IMR-90 (cell line): ENCODE data around the gene PRKAB1. TPM values are rescaled to one million over a fixed set of nuclear protein-coding genes. Genes with fewer than 3 reads are reported as not detected.

Experiments
- ATAC-seq: fragments of 200-7000 bp; cut with Tn5 transposase; 2 replicates; pipeline ENCODE4 v1.9.1; 2020; ENCODE audit warnings: low read depth, mild to moderate bottlenecking, moderate library complexity
- BruUV-seq: library from RNA; stranded (reverse); fragments of 400-500 nt; replicated peaks from 2 replicates; lab custom pipeline; 2021; lab: Mats Ljungman, UMichigan
- CTCF ChIA-PET: fragments of 300-600 bp; formaldehyde crosslinking; extraction: SDS; loops from one replicate; lab custom pipeline; 2021; ENCODE audit warnings: antibody characterized with exemption; lab: Yijun Ruan, JAX
- POLR2A ChIA-PET: fragments of 300-600 bp; sonication (Branson Sonifier 250); formaldehyde crosslinking; loops from one replicate; lab custom pipeline; 2022; ENCODE audit warnings: antibody characterized with exemption; ENCODE audit not compliant: unreplicated experiment; lab: Charles Lee
- DNase-seq: peaks from one replicate; pipeline ENCODE4 v3.0.0; 2013
- H2AFZ ChIP-seq: replicated peaks from 2 replicates; pipeline ENCODE3; 2013; ENCODE audit warnings: low read length, mild to moderate bottlenecking; ENCODE audit not compliant: poor library complexity
- H2AK5ac ChIP-seq: 2 replicates; pipeline ENCODE4 v1.6.1; 2013; ENCODE audit warnings: low read depth, low read length, inconsistent platforms
- H2AK9ac ChIP-seq: replicated peaks from 2 replicates; pipeline ENCODE3; 2013; ENCODE audit warnings: mild to moderate bottlenecking, low read depth, low read length, moderate library complexity; ENCODE audit not compliant: poor library complexity
- H2BK120ac ChIP-seq: 2 replicates; pipeline ENCODE4 v1.6.1; 2013; ENCODE audit warnings: low read depth, low read length, inconsistent platforms
- H2BK15ac ChIP-seq: 3 replicates; pipeline ENCODE4 v1.6.1; 2013; ENCODE audit warnings: low read depth, low read length, inconsistent platforms
- H2BK20ac ChIP-seq: 2 replicates; pipeline ENCODE4 v1.6.1; 2013; ENCODE audit warnings: low read depth, mild to moderate bottlenecking, inconsistent platforms, low read length, moderate library complexity
- H2BK5ac ChIP-seq: 2 replicates; pipeline ENCODE4 v1.6.1; 2013; ENCODE audit warnings: mild to moderate bottlenecking, low read depth, low read length, inconsistent platforms; ENCODE audit not compliant: poor library complexity, severe bottlenecking
- H3K14ac ChIP-seq: replicated peaks from 2 replicates; pipeline ENCODE4 v1.6.1; 2013; ENCODE audit warnings: low read depth, low read length, inconsistent platforms
- H3K18ac ChIP-seq: 2 replicates; pipeline ENCODE4 v1.6.1; 2013; ENCODE audit warnings: low read depth, low read length, control low read depth
- H3K23ac ChIP-seq: 2 replicates; pipeline ENCODE4 v1.6.1; 2013; ENCODE audit warnings: low read depth, low read length, inconsistent platforms
- H3K27ac ChIP-seq: 2 replicates; pipeline ENCODE4 v1.5.1; 2013; ENCODE audit warnings: mild to moderate bottlenecking, control low read depth, low read length; ENCODE audit not compliant: insufficient read depth
- H3K27me3 ChIP-seq: 2 replicates; pipeline ENCODE4 v1.6.1; 2013; ENCODE audit warnings: low read length; ENCODE audit not compliant: control insufficient read depth, insufficient read depth
- H3K36me3 ChIP-seq: 2 replicates; pipeline ENCODE4 v1.6.1; 2013; ENCODE audit warnings: low read length, mixed read lengths; ENCODE audit not compliant: control insufficient read depth, insufficient read depth
- H3K4ac ChIP-seq: 2 replicates; pipeline ENCODE4 v1.6.1; 2013; ENCODE audit warnings: low read depth, low read length, inconsistent platforms
- H3K4me1 ChIP-seq: 2 replicates; pipeline ENCODE4 v1.6.1; 2013; ENCODE audit warnings: low read length, mixed read lengths; ENCODE audit not compliant: control insufficient read depth, insufficient read depth
- H3K4me2 ChIP-seq: 2 replicates; pipeline ENCODE4 v1.6.1; 2013; ENCODE audit warnings: low read depth, mild to moderate bottlenecking, control low read depth, low read length, moderate library complexity
- H3K4me3 ChIP-seq: 2 replicates; pipeline ENCODE4 v1.5.1; 2013; ENCODE audit warnings: low read depth, mild to moderate bottlenecking, control low read depth, low read length, moderate library complexity; ENCODE audit not compliant: insufficient read depth
- H3K56ac ChIP-seq: 2 replicates; pipeline ENCODE4 v1.6.1; 2013; ENCODE audit warnings: low read length, inconsistent platforms; ENCODE audit not compliant: insufficient read depth; ENCODE audit errors: extremely low read depth
- H3K79me1 ChIP-seq, 2 experiments: 2 replicates each; pipeline ENCODE4 v1.6.1; 2013; ENCODE audit warnings: low read length in 2 of 2, inconsistent platforms in 1 of 2, low read depth in 1 of 2
- H3K9ac ChIP-seq: 2 replicates; pipeline ENCODE4 v1.6.1; 2013; ENCODE audit warnings: low read depth, low read length, control low read depth
- H3K9me1 ChIP-seq: 2 replicates; pipeline ENCODE4 v1.6.1; 2013; ENCODE audit warnings: low read length, inconsistent platforms; ENCODE audit not compliant: insufficient read depth
- H3K9me3 ChIP-seq: 2 replicates; pipeline ENCODE4 v1.6.1; 2013; ENCODE audit warnings: low read length; ENCODE audit not compliant: control insufficient read depth, insufficient read depth
- H4K20me1 ChIP-seq: 2 replicates; pipeline ENCODE4 v1.6.1; 2013; ENCODE audit warnings: low read length, inconsistent platforms; ENCODE audit not compliant: insufficient read depth
- H4K5ac ChIP-seq: 2 replicates; pipeline ENCODE4 v1.6.1; 2013; ENCODE audit warnings: mild to moderate bottlenecking, low read depth, low read length, control low read depth
- H4K8ac ChIP-seq, 2 experiments: 2 replicates each; pipeline ENCODE4 v1.6.1; 2013; ENCODE audit warnings: low read depth in 2 of 2, low read length in 2 of 2, control low read depth in 1 of 2, inconsistent platforms in 1 of 2
- H4K91ac ChIP-seq: 2 replicates; pipeline ENCODE4 v1.6.1; 2013; ENCODE audit warnings: low read depth, low read length, inconsistent platforms; ENCODE audit not compliant: insufficient read depth
- BHLHE40 ChIP-seq: fragments of 150-350 bp; IDR thresholded peaks from 2 replicates; pipeline ENCODE4 v1.6.1; 2016; ENCODE audit warnings: mild to moderate bottlenecking, low read depth, low read length
- CEBPB ChIP-seq: IDR thresholded peaks from 2 replicates; pipeline ENCODE4 v1.6.1; 2012; ENCODE audit warnings: low read depth, low read length, improper control_type of control experiment
- CHD1 ChIP-seq: IDR thresholded peaks from 2 replicates; pipeline ENCODE4 v1.6.1; 2012; ENCODE audit warnings: low read depth, low read length, improper control_type of control experiment
- FOS ChIP-seq: fragments of 150-350 bp; IDR thresholded peaks from 2 replicates; pipeline ENCODE4 v1.6.1; 2016; ENCODE audit warnings: low read depth, low read length
- MAFK ChIP-seq: IDR thresholded peaks from 2 replicates; pipeline ENCODE4 v1.6.1; 2012; ENCODE audit warnings: low read depth, low read length, improper control_type of control experiment
- MXI1 ChIP-seq: IDR thresholded peaks from 2 replicates; pipeline ENCODE4 v1.6.1; 2012; ENCODE audit warnings: low read depth, mild to moderate bottlenecking, low read length, moderate library complexity, borderline replicate concordance
- NFE2L2 ChIP-seq: fragments of 150-350 bp; IDR thresholded peaks from 2 replicates; pipeline ENCODE4 v1.6.1; 2016; ENCODE audit warnings: low read depth, mild to moderate bottlenecking, low read length
- POLR2A ChIP-seq: IDR thresholded peaks from 2 replicates; pipeline ENCODE4 v1.6.1; 2012; ENCODE audit warnings: mild to moderate bottlenecking, low read depth, low read length
- RAD21 ChIP-seq: IDR thresholded peaks from 2 replicates; pipeline ENCODE4 v1.6.1; 2012; ENCODE audit warnings: low read length, improper control_type of control experiment
- RCOR1 ChIP-seq: IDR thresholded peaks from 2 replicates; pipeline ENCODE4 v1.6.1; 2012; ENCODE audit warnings: mild to moderate bottlenecking, low read length, improper control_type of control experiment; ENCODE audit not compliant: insufficient replicate concordance
- RFX5 ChIP-seq: IDR thresholded peaks from 2 replicates; pipeline ENCODE4 v1.8.0; 2012; ENCODE audit warnings: low read depth, mild to moderate bottlenecking, low read length, moderate library complexity
- SMC3 ChIP-seq: fragments of 150-350 bp; IDR thresholded peaks from 2 replicates; pipeline ENCODE4 v1.6.1; 2016; ENCODE audit warnings: low read depth, mild to moderate bottlenecking, antibody characterized with exemption, low read length, moderate library complexity
- WGBS, 2 experiments: methylation state at CpG; one replicate each; pipeline versions ENCODE4 v1.1.5 to v1.1.7; 2013; ENCODE audit warnings: missing lambda C conversion rate in 2 of 2; ENCODE audit not compliant: insufficient read length in 1 of 2; ENCODE audit errors: extremely low coverage in 2 of 2; 5-methylcytosine and 5-hydroxymethylcytosine counted together
- dilution Hi-C: fragments of 300-500 bp; cut with HindIII; formaldehyde crosslinking; loops from one replicate; pipeline ENCODE4 v1.14.3; 2018; ENCODE audit warnings: low sequenced_read_pairs; ENCODE audit not compliant: unreplicated experiment
- in situ Hi-C: fragments of 300-500 bp; cut with MboI; formaldehyde crosslinking; loops from 3 replicates; pipeline ENCODE4 v1.14.3; 2019; ENCODE audit warnings: low sequenced_read_pairs, inconsistent platforms, mixed read lengths
- intact Hi-C: fragments of 100-400 bp; cut with micrococcal nuclease; formaldehyde crosslinking; loops from 2 replicates; pipeline ENCODE4 v1.10.0; 2022
- polyA plus RNA-seq, 3 experiments: library from polyadenylated mRNA; depleted of rRNA; stranded (reverse); fragments of >200 nt; gene quantifications; 2 replicates each; pipeline ENCODE4 v1.2.3, GENCODE V29; 2012; ENCODE audit warnings: low replicate concordance in 1 of 3
- total RNA-seq: library from RNA; depleted of rRNA; stranded (reverse); fragments of >200 nt; gene quantifications from 2 replicates; pipeline ENCODE4 v1.2.3, GENCODE V29; 2012
- TF ChIP-seq, protein P1 (sequence below): fragments of 150-350 bp; IDR thresholded peaks from 2 replicates; pipeline ENCODE4 v1.6.1; 2016; ENCODE audit warnings: low read depth, mild to moderate bottlenecking, low read length, moderate library complexity, borderline replicate concordance
- TF ChIP-seq, protein P2 (sequence below): conservative IDR thresholded peaks from 2 replicates; pipeline ENCODE4 v1.5.1; 2012; ENCODE audit warnings: mild to moderate bottlenecking, low read depth, low read length, improper control_type of control experiment
- TF ChIP-seq, protein P3 (sequence below): fragments of 150-350 bp; IDR thresholded peaks from 2 replicates; pipeline ENCODE4 v1.6.1; 2017; ENCODE audit warnings: mild to moderate bottlenecking, antibody characterized with exemption, low read length, low read depth

PRKAB1 gene
- total and polyA plus RNA-seq, 2 of the 4 experiments (the other 2 are of a cell fraction): 9.7 to 19.3 TPM

DNA sequence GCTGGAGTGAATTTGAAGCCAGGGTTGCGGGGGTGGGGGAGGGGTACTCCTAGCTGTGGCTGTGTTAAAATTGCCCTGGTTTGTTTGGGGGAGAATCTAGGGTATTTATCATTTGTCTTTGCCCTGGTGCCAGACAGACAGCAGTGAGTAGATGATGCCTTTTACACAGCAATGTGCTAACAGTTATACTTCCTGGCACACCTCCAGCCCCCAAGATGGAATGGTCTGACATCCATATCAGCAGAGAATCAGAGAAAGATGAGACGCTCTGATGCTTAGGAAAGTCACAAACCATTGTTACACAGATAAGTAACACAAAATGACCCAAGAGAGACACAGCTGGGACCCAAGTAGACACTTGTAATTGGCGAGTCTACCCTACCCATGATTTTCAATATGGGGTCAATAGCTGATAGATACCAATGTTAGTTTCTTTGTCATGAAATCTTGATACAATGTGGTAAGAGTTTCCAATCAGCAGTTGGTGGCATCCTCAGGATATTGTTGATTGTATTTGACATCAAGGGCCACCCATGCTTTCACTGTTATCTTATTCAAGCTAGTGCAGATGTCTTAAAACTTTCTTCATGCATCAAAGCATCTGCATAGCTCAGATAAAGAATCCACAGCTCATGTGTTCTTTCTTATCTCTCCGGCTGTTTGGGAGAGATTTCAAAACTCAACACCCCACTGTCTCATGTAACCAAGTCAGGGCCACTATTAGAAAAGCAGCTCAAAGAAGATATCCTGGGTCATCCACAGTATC lies 2.6 kb upstream of the PRKAB1 start:
- Histone ChIP-seq H4K20me1 (no peaks in the 10 kb centered on the region), H2BK120ac (no peak overlapping the region), H2BK15ac (no peak overlapping the region), H3K9me3 (no peaks in the 10 kb centered on the region), H3K4ac (no peak overlapping the region), H2AK9ac (no peak overlapping the region), H3K4me3 (no peak overlapping the region), H2AFZ (no peak overlapping the region), H2BK20ac (no peak overlapping the region), H2AK5ac (no peak overlapping the region), H3K9ac (no peak overlapping the region), H2BK5ac (no peak overlapping the region), H3K4me2 (no peak overlapping the region), H3K56ac (no peak overlapping the region), H3K9me1 (no peaks in the 10 kb centered on the region), H4K5ac (no peak overlapping the region), H3K18ac (no peak overlapping the region), H4K91ac (no peak overlapping the region), H3K23ac (no peak overlapping the region), H3K4me1 (no peaks in the 10 kb centered on the region), H3K79me1 (peaks cover 13 to 14% of the 10 kb centered on the region in 2 experiments), H4K8ac (no peak overlapping the region), H3K14ac (no peak overlapping the region), H3K27me3 (0 out of 2 replicates have a peak, but pooled peaks cover 2% of the 10 kb centered on the region), H3K27ac (no peak overlapping the region), H3K36me3 (no peaks in the 10 kb centered on the region; the same call in 1 of the 2 replicates)
- dilution Hi-C loops (no loop called here), intact Hi-C loops (loop anchor here (5.0 kb wide), 1 partner anchor 1528 kb away; the partner anchor contains the start of gene PEBP1), in situ Hi-C loops (loop anchor here (10.0 kb wide), 1 partner anchor 1261 kb away; no protein-coding TSS in a partner anchor)
- 40% methylated on average over 1 of the region's 4 CpGs; no CpG with 5 or more reads in 1 of the 2 experiments for WGBS, 2 experiments
- BruUV-seq: no TSS peak
- POLR2A ChIA-PET: no interaction called here
- CTCF ChIA-PET: interaction anchor here (0.6 kb wide), 1 partner anchor 57 kb away, joined by 3 read pairs; no protein-coding TSS in a partner anchor
- DNase-seq (no peak), ATAC-seq (no peak)
- TF ChIP-seq, protein P1, sequence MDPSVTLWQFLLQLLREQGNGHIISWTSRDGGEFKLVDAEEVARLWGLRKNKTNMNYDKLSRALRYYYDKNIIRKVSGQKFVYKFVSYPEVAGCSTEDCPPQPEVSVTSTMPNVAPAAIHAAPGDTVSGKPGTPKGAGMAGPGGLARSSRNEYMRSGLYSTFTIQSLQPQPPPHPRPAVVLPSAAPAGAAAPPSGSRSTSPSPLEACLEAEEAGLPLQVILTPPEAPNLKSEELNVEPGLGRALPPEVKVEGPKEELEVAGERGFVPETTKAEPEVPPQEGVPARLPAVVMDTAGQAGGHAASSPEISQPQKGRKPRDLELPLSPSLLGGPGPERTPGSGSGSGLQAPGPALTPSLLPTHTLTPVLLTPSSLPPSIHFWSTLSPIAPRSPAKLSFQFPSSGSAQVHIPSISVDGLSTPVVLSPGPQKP: no peak
- TF ChIP-seq POLR2A (no peak), RFX5 (no peak), FOS (no peak), NFE2L2 (no peak), CHD1 (no peak), SMC3 (no peak), MAFK (no peak), RCOR1 (no peak), BHLHE40 (no peak), MXI1 (no peak), RAD21 (no peak), CEBPB (no peak)
- TF ChIP-seq, protein P2, sequence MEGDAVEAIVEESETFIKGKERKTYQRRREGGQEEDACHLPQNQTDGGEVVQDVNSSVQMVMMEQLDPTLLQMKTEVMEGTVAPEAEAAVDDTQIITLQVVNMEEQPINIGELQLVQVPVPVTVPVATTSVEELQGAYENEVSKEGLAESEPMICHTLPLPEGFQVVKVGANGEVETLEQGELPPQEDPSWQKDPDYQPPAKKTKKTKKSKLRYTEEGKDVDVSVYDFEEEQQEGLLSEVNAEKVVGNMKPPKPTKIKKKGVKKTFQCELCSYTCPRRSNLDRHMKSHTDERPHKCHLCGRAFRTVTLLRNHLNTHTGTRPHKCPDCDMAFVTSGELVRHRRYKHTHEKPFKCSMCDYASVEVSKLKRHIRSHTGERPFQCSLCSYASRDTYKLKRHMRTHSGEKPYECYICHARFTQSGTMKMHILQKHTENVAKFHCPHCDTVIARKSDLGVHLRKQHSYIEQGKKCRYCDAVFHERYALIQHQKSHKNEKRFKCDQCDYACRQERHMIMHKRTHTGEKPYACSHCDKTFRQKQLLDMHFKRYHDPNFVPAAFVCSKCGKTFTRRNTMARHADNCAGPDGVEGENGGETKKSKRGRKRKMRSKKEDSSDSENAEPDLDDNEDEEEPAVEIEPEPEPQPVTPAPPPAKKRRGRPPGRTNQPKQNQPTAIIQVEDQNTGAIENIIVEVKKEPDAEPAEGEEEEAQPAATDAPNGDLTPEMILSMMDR: no peak
- TF ChIP-seq, protein P3, sequence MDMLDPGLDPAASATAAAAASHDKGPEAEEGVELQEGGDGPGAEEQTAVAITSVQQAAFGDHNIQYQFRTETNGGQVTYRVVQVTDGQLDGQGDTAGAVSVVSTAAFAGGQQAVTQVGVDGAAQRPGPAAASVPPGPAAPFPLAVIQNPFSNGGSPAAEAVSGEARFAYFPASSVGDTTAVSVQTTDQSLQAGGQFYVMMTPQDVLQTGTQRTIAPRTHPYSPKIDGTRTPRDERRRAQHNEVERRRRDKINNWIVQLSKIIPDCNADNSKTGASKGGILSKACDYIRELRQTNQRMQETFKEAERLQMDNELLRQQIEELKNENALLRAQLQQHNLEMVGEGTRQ: no peak
